Stimulated activated CD4-positive, alpha-beta T cell treated with anti-CD3 and anti-CD28 coated beads, TNF-alpha, amount 100 ng/mL, for 48 hours (primary cell): ENCODE results near the gene SEMA6D.
"Not testable (repeated sequence)": the region's sequence is repeated elsewhere in the genome, so short reads cannot be mapped to it uniquely, and the experiment has no call there.

Experiments used
- DNase-seq, 3 donors: peaks; one replicate each; pipeline ENCODE4 v3.0.0-alpha.2; 2020; ENCODE audit warnings: low read depth in 3 of 3

Gene SEMA6D

GRCh38 chr15:47716516-47716915 is 789 bp upstream of the SEMA6D start:
- DNase-seq = no peak

- no peak for DNase-seq
Measured at GRCh38 chr15:47718497-47719437, 1.5 kb downstream of the SEMA6D start.

- DNase-seq = no peak
Measured at GRCh38 chr15:47719730-47720129, 2.4 kb downstream of the SEMA6D start.

GRCh38 chr15:47720555-47720954 is 3.2 kb downstream of the SEMA6D start:
- no peak for DNase-seq

- no peak for DNase-seq
Measured at GRCh38 chr15:47721676-47722075, 4.4 kb downstream of the SEMA6D start.

GRCh38 chr15:47724346-47724745 is 7.0 kb downstream of the SEMA6D start:
- DNase-seq = no peak

GRCh38 chr15:47725051-47725450 is 7.7 kb downstream of the SEMA6D start:
- DNase-seq = no peak

- DNase-seq = no peak
Measured at GRCh38 chr15:47725906-47726305, 8.6 kb downstream of the SEMA6D start.

- no peak for DNase-seq
Measured at GRCh38 chr15:47726399-47726823, 9.1 kb downstream of the SEMA6D start.

GRCh38 chr15:47727137-47727536 is 9.8 kb downstream of the SEMA6D start:
- no peak for DNase-seq

GRCh38 chr15:47727676-47728075 is 10.4 kb downstream of the SEMA6D start:
- DNase-seq = no peak

GRCh38 chr15:47728426-47728825 is 11.1 kb downstream of the SEMA6D start:
- no peak for DNase-seq

- no peak for DNase-seq
Measured at GRCh38 chr15:47728886-47729285, 11.6 kb downstream of the SEMA6D start.

GRCh38 chr15:47731230-47731629 is 13.9 kb downstream of the SEMA6D start:
- no peak for DNase-seq

GRCh38 chr15:47732248-47732647 is 14.9 kb downstream of the SEMA6D start:
- DNase-seq = no peak

- DNase-seq = no peak
Measured at GRCh38 chr15:47733085-47733484, 15.8 kb downstream of the SEMA6D start.

- no peak for DNase-seq
Measured at GRCh38 chr15:47736143-47736786, 19.0 kb downstream of the SEMA6D start.

GRCh38 chr15:47737477-47737876 is 20.2 kb downstream of the SEMA6D start:
- no peak for DNase-seq

GRCh38 chr15:47738144-47738825 is 21.0 kb downstream of the SEMA6D start:
- not testable (repeated sequence) for DNase-seq

GRCh38 chr15:47741082-47741481 is 23.8 kb downstream of the SEMA6D start:
- no peak for DNase-seq

GRCh38 chr15:47741907-47742306 is 24.6 kb downstream of the SEMA6D start:
- no peak for DNase-seq

GRCh38 chr15:47742334-47742733 is 25.0 kb downstream of the SEMA6D start:
- DNase-seq = no peak
